GM13976 (cell line): ENCODE measurements around the gene HES7.
"Not testable (repeated sequence)": the region's sequence is repeated elsewhere in the genome, so short reads cannot be mapped to it uniquely, and the experiment has no call there.

Experiments
- DNase-seq: peaks from one replicate; pipeline ENCODE4 v3.0.0; 2012; ENCODE audit warnings: low spot score
- CTCF ChIP-seq: IDR thresholded peaks from 2 replicates; pipeline ENCODE4 v1.5.1; 2012; ENCODE audit warnings: borderline replicate concordance, mild to moderate bottlenecking; ENCODE audit not compliant: insufficient read depth; ENCODE audit errors: extremely low read depth, missing control alignments, control extremely low read depth
- in situ Hi-C: fragments of 300-500 bp; cut with MboI; formaldehyde crosslinking; loops from one replicate; pipeline ENCODE4 v1.12.0; 2022; ENCODE audit warnings: low sequenced_read_pairs, mixed read lengths, inconsistent platforms; ENCODE audit not compliant: unreplicated experiment

The HES7 gene

GRCh38 chr17:8079291-8080207 is 44.4 kb downstream of the HES7 start:
- TF ChIP-seq CTCF: peak; percentile 90
- peak; percentile 95 for DNase-seq
- in situ Hi-C loops: no loop called here

GRCh38 chr17:8077939-8078338 is 46.0 kb downstream of the HES7 start:
- DNase-seq, in situ Hi-C loops: not testable (repeated sequence)

- TF ChIP-seq CTCF: no peak
- no peak for DNase-seq
- in situ Hi-C loops: no loop called here
Observed at GRCh38 chr17:8076502-8077266, 47.2 kb downstream of the HES7 start.

GRCh38 chr17:8075574-8076342 is 48.1 kb downstream of the HES7 start:
- in situ Hi-C loops: no loop called here
- no peak for DNase-seq
- no peak for TF ChIP-seq CTCF

GRCh38 chr17:8075081-8075480 is 48.8 kb downstream of the HES7 start:
- TF ChIP-seq CTCF: no peak
- in situ Hi-C loops: no loop called here
- no peak for DNase-seq

GRCh38 chr17:8074554-8074953 is 49.4 kb downstream of the HES7 start:
- in situ Hi-C loops: no loop called here
- no peak for TF ChIP-seq CTCF
- DNase-seq: no peak
